Measurements from ENCODE around the gene PLXNB1.
"Not testable (repeated sequence)": the region's sequence is repeated elsewhere in the genome, so short reads cannot be mapped to it uniquely, and the experiment has no call there.

Gene PLXNB1

GRCh38 chr3:48429960-48430707 is at the start of gene PLXNB1:
PLXNB1 (minus strand) TSS chr3:48430086; CDS start chr3:48424611, 5,475 bp downstream.
- peak; percentile 48 for DNase-seq

- DNase-seq, result peak; percentile 50
Observed at GRCh38 chr3:48478626-48479555, 49.0 kb upstream of the PLXNB1 start.

GRCh38 chr3:48477959-48478520 is 48.2 kb upstream of the PLXNB1 start:
- DNase-seq, result no peak

- no peak for DNase-seq
Observed at GRCh38 chr3:48476426-48477053, 46.7 kb upstream of the PLXNB1 start.

- DNase-seq, result no peak
Observed at GRCh38 chr3:48475188-48475587, 45.3 kb upstream of the PLXNB1 start.

GRCh38 chr3:48474619-48475018 is 44.7 kb upstream of the PLXNB1 start:
- DNase-seq, result no peak

- not testable (repeated sequence) for DNase-seq
Observed at GRCh38 chr3:48474031-48474430, 44.1 kb upstream of the PLXNB1 start.

GRCh38 chr3:48473617-48473952 is 43.7 kb upstream of the PLXNB1 start:
- DNase-seq, result no peak

- DNase-seq, result peak; percentile 99
Observed at GRCh38 chr3:48472923-48473616, 43.2 kb upstream of the PLXNB1 start.

GRCh38 chr3:48472673-48472922 is 42.7 kb upstream of the PLXNB1 start:
- no peak for DNase-seq

GRCh38 chr3:48470286-48470685 is 40.4 kb upstream of the PLXNB1 start:
- peak; percentile 36 for DNase-seq

GRCh38 chr3:48469046-48469915 is 39.4 kb upstream of the PLXNB1 start:
- no peak for DNase-seq

GRCh38 chr3:48468329-48468731 is 38.4 kb upstream of the PLXNB1 start:
- DNase-seq, result no peak

- DNase-seq, result no peak
Observed at GRCh38 chr3:48467473-48468267, 37.8 kb upstream of the PLXNB1 start.

- no peak for DNase-seq
Observed at GRCh38 chr3:48467110-48467454, 37.2 kb upstream of the PLXNB1 start.

GRCh38 chr3:48466386-48467109 is 36.7 kb upstream of the PLXNB1 start:
- DNase-seq, result peak; percentile 50

GRCh38 chr3:48465531-48466378 is 35.9 kb upstream of the PLXNB1 start:
- DNase-seq, result peak; percentile 95

- no peak for DNase-seq
Observed at GRCh38 chr3:48465237-48465530, 35.3 kb upstream of the PLXNB1 start.

- no peak for DNase-seq
Observed at GRCh38 chr3:48464713-48465221, 34.9 kb upstream of the PLXNB1 start.

Data from hematopoietic multipotent progenitor cell treated with erythropoietin and hydrocortisone succinate and interleukin-3 and kit ligand, for 6 days (in vitro differentiated cells).